GM19397 (cell line): ENCODE measurements around the gene MLEC.

Experiments used
- ATAC-seq: cut with Tn5 transposase; IDR thresholded peaks from one replicate; pipeline ENCODE4 v1.9.1; 2021; ENCODE audit warnings: mild to moderate bottlenecking, moderate library complexity; ENCODE audit not compliant: unreplicated experiment

Gene MLEC

GRCh38 chr12:120686690-120687577 is at the start of gene MLEC:
Gene MLEC (plus strand): TSS chr12:120687149. CDS start chr12:120687297, 148 bp downstream.
- ATAC-seq, result peak; percentile 66

- ATAC-seq, result peak; percentile 77
Observed at GRCh38 chr12:120639771-120640721, 46.9 kb upstream of the MLEC start, which contains the start of gene CABP1. Gene CABP1 (plus strand): TSS chr12:120640626. CDS start chr12:120640686, 60 bp downstream.

- peak; percentile 41 for ATAC-seq
Observed at GRCh38 chr12:120640861-120641833, 45.8 kb upstream of the MLEC start.

GRCh38 chr12:120642121-120642520 is 44.8 kb upstream of the MLEC start:
- ATAC-seq, result no peak

GRCh38 chr12:120642826-120643225 is 44.1 kb upstream of the MLEC start:
- ATAC-seq, result no peak

GRCh38 chr12:120643574-120643973 is 43.4 kb upstream of the MLEC start:
- no peak for ATAC-seq

GRCh38 chr12:120646044-120646443 is 40.9 kb upstream of the MLEC start:
- no peak for ATAC-seq

- ATAC-seq, result no peak
Observed at GRCh38 chr12:120647375-120647755, 39.6 kb upstream of the MLEC start.

- no peak for ATAC-seq
Observed at GRCh38 chr12:120649442-120650232, 37.3 kb upstream of the MLEC start.

GRCh38 chr12:120650233-120650690 is 36.7 kb upstream of the MLEC start:
- ATAC-seq, result no peak

GRCh38 chr12:120651821-120652220 is 35.1 kb upstream of the MLEC start:
- ATAC-seq, result no peak

- no peak for ATAC-seq
Observed at GRCh38 chr12:120652656-120653435, 34.1 kb upstream of the MLEC start.

- no peak for ATAC-seq
Observed at GRCh38 chr12:120653611-120654010, 33.3 kb upstream of the MLEC start.

GRCh38 chr12:120654656-120655055 is 32.3 kb upstream of the MLEC start:
- ATAC-seq, result no peak

GRCh38 chr12:120656008-120656407 is 30.9 kb upstream of the MLEC start:
- ATAC-seq, result no peak

- ATAC-seq, result no peak
Observed at GRCh38 chr12:120658286-120659150, 28.4 kb upstream of the MLEC start.

- ATAC-seq, result no peak
Observed at GRCh38 chr12:120659151-120659525, 27.8 kb upstream of the MLEC start.

GRCh38 chr12:120661432-120661831 is 25.5 kb upstream of the MLEC start:
- no peak for ATAC-seq
